Measurements from ENCODE around the gene FSCN2. TPM values are rescaled to one million over a fixed set of nuclear protein-coding genes. Genes with fewer than 3 reads are reported as not detected.

The FSCN2 gene
- total and polyA plus RNA-seq, 9 donors = 1.7 to 4.8 (median 2.6) TPM

DNA sequence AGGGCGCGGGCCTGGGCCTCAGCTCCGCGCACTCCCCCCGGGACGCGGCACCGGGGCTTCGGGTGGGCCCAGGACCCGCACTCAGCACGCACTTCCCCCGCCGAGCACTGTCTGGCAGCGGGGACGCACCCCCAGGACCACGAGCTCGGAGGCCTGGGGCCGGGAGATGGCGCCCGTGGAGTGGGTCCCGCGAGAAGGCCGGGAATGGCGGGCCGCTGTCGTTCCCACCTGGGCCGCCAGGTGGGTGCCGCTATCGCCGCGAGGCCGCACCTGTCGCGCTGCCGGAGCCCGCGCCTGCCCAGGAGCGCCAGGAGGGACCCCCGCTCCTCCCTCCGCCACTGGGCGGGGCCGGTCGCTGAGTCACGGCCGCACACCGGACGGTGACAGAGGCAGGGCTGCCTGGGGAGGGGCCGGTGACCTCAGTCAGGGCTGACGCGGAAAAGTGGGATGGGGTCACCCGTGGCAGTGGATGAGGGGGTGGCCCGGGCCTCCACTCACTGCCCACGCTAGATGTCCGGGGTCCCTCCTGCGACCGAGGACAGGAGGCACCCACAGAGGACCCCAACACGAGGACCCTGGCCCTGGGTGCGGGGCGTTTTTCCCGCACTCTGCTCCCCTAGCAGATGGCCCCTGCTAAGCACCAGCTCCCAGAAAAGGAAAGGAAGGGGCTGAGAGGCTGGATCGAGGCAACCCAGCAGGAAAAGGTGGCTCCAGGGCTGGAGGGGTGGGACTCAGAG, 8.7 kb upstream of the FSCN2 start:
- peaks cover 46% of the 10 kb centered on the region for H3K27me3 ChIP-seq (ENCODE audit: control insufficient read depth, insufficient read depth, low read length)
- no peak for DNase-seq
- no peak overlapping the region for H3K27ac ChIP-seq (ENCODE audit: low read length)
- H3K36me3 ChIP-seq (ENCODE audit: control insufficient read depth, insufficient read depth, low read length) = peaks cover 9% of the 10 kb centered on the region
- peaks cover 61% of the 10 kb centered on the region for H3K4me1 ChIP-seq (ENCODE audit: control insufficient read depth, insufficient read depth, low read length)
- H3K4me3 ChIP-seq (ENCODE audit: low read length) = no peak overlapping the region
- 3% methylated on average over 56 of the region's 61 CpGs for WGBS (ENCODE audit: insufficient coverage)
- H3K9me3 ChIP-seq (replicated peaks; ENCODE audit: control insufficient read depth, low read depth, low read length) = no peaks in the 10 kb centered on the region

DNA sequence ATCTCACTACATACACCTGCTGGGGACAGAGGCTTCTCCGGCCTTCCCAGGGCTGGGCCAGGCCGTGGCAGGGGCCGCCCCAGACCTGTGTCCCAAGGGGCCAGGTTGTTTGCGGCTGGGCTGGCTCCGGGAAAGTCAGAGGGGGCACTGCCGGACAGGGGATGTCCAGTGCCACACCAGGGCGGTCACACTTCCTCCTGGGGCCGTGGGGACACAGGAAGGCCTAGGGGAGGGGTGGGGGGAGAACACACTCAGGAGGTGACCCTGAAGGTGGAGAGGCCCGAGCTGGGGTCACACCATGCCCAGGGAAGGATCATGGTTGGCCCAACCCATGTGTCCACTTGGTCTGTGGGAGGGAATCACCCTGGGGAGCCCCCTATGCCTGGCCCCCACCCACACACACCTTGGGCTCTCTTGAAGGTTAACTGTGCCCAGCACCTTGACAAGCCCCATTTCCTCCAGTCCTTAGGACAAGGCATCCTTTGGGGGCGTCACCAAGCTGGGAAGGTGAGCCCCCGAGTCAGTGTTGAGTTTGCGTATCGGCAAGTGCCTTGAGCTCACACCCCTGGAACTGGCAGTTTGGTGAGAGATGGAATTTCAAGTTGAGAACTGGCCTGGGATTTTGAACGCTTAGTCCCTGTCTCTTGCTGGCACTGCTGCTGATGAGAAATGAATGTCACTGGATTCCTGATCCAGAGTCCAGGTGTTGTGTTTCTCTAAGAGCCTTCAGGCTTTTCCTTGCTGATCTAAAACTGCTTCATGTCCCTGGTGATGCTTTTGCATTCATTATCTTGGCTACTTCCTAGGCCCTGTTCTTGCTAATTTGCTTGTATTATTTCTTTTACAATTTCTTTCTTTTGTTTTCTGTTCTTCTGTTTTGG, 7.9 kb upstream of the FSCN2 start:
- no peak for DNase-seq
- peaks cover 9% of the 10 kb centered on the region for H3K36me3 ChIP-seq (ENCODE audit: control insufficient read depth, insufficient read depth, low read length)

DNA sequence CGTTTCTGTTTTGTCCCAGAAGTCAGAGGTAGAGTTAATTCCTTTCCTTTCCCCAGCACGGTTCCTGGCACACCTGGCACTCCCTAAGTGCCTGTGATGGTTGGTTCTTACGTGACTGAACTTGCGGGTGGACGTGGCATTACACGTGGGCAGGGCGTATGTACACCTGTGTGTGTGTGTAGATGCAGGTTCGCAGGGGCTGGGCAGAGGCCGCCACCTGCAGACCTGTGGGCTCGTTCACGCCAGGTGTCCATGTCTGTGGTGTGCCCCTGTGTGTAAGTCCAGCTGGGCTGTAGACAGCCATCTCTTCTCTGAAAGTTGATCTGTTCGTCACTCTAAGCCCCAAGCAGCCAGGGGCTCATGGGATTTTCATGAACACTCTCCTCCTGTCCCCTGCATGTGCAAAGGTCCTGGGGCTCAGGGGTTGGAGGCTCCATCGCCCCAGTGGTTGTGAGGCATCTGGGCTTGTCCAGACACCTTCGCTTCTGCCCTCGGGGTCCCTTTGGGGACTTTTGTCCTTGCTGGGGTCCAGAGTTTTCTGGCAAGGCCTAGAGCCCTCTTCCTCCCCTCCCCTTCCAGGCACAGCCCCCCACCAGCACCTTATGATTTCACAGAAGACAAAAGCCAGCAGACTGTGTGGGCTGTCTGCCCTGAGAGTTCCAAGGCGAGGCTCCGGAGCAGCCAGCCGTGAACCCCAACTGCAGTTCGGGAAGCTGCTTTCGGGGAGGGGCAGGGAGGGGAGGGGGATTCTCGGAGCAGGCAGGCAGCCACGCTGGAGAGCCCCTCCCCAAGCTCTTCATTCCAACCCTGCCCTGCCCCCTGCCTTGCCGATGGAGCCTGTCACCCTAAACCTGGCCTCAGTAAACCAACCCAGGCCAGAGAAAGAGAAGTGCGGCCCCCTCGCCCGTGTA, 5.4 kb upstream of the FSCN2 start:
- H3K4me3 ChIP-seq (ENCODE audit: low read length) = no peak overlapping the region
- 68% methylated on average over 16 of the region's 26 CpGs for WGBS (ENCODE audit: insufficient coverage)
- peaks cover 51% of the 10 kb centered on the region for H3K4me1 ChIP-seq (ENCODE audit: control insufficient read depth, insufficient read depth, low read length)
- H3K36me3 ChIP-seq (ENCODE audit: control insufficient read depth, insufficient read depth, low read length) = no peaks in the 10 kb centered on the region
- H3K9me3 ChIP-seq (replicated peaks; ENCODE audit: control insufficient read depth, low read depth, low read length) = no peaks in the 10 kb centered on the region
- H3K27ac ChIP-seq (ENCODE audit: low read length) = no peak overlapping the region
- peak; percentile 61 for DNase-seq
- H3K27me3 ChIP-seq (ENCODE audit: control insufficient read depth, insufficient read depth, low read length) = peaks cover 65% of the 10 kb centered on the region

More for the DNA sequence above, 7.9 kb upstream of the FSCN2 start:
- whole genome bisulfite sequencing (ENCODE audit: insufficient coverage) = 45% methylated on average over 8 of the region's 14 CpGs
- peaks cover 49% of the 10 kb centered on the region for H3K27me3 ChIP-seq (ENCODE audit: control insufficient read depth, insufficient read depth, low read length)
- H3K9me3 ChIP-seq (replicated peaks; ENCODE audit: control insufficient read depth, low read depth, low read length) = no peaks in the 10 kb centered on the region
- no peak overlapping the region for H3K27ac ChIP-seq (ENCODE audit: low read length)
- H3K4me1 ChIP-seq (ENCODE audit: control insufficient read depth, insufficient read depth, low read length) = peaks cover 61% of the 10 kb centered on the region
- H3K4me3 ChIP-seq (ENCODE audit: low read length) = no peak overlapping the region

DNA sequence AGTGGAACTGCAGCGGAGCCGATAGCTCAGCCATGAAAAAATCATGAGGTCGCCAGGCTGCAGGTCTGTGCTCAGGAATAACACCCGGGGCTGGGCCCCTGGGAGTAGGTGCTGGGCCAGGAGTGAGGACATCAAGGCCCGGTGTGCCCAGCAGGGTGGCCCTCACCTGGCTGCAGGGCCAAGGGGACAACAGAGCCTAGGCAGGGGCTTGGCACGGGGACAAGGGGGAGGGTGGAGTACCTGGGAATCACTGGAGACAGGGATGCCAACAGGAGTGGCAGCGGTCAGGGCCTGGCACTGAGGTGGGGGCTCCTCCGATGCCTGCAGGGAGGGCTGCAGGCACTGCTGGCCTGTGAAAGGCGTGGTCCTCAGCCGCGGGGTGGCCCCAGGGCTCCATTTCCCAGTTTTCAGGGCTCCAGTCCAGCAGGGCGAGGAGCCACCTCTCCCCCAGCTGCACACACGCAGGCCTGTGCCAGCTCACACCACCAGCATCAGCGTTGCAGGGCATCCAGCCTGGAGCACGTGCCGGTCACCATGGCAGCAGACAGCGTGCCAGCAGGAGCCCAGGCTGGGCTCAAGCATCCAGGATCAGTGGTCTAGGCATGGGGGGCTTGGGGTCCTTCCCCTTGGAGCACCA, 4.7 kb upstream of the FSCN2 start:
- 20% methylated on average over 14 of the region's 17 CpGs for WGBS (ENCODE audit: insufficient coverage)
- Histone ChIP-seq H3K36me3 (ENCODE audit: control insufficient read depth, insufficient read depth, low read length) (no peaks in the 10 kb centered on the region), H3K4me1 (ENCODE audit: control insufficient read depth, insufficient read depth, low read length) (peaks cover 50% of the 10 kb centered on the region), H3K4me3 (ENCODE audit: low read length) (no peak overlapping the region), H3K27ac (ENCODE audit: low read length) (no peak overlapping the region), H3K9me3 (replicated peaks; ENCODE audit: control insufficient read depth, low read depth, low read length) (no peaks in the 10 kb centered on the region), H3K27me3 (ENCODE audit: control insufficient read depth, insufficient read depth, low read length) (peaks cover 65% of the 10 kb centered on the region)
- DNase-seq = peak; percentile 73

DNA sequence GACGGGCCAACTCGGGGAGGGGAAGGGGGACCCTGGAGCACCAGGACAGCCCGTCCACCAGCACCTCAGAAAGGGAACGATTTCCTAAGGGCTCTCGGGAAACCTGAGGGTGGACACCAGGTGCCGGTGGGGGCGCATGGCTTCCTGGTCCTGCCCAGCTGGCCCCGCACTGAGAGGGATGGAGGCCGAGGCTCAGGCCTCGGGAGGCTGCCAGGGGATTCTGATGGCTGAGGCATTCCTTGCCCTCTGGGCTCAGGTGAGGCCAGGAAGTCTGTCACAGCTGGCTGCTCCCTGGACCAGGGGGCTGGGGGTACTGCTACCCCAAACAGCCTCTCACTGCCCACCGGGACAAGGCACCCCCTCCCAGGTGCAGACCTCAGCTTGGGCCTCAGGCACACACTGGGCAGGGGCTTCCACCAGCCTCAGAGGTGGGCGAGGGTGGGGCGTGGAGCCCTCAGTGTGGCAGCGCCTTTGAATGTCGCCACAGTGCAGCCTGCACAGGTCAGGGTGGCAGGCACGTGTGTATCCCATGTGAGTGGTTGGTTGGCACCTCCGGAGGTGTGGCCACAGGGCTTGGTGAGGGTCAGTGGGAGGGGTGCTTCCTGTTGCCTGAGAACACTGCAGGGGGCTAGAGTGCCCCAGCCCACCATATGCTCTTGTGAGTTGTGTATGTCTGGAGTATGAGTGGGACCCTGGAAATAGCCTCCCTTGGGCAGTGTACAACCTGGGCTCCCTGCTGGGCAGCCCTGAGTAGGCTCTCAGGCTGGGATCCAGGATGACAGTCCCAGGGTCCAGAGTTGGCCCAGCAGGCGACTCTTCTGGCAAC, 3.9 kb upstream of the FSCN2 start:
- Histone ChIP-seq H3K4me1 (ENCODE audit: control insufficient read depth, insufficient read depth, low read length) (peaks cover 43% of the 10 kb centered on the region), H3K27ac (ENCODE audit: low read length) (no peak overlapping the region), H3K4me3 (ENCODE audit: low read length) (no peak overlapping the region), H3K27me3 (ENCODE audit: control insufficient read depth, insufficient read depth, low read length) (peaks cover 68% of the 10 kb centered on the region), H3K36me3 (ENCODE audit: control insufficient read depth, insufficient read depth, low read length) (no peaks in the 10 kb centered on the region), H3K9me3 (replicated peaks; ENCODE audit: control insufficient read depth, low read depth, low read length) (no peaks in the 10 kb centered on the region)
- WGBS (ENCODE audit: insufficient coverage) = 79% methylated on average over 16 of the region's 18 CpGs
- no peak for DNase-seq

DNA sequence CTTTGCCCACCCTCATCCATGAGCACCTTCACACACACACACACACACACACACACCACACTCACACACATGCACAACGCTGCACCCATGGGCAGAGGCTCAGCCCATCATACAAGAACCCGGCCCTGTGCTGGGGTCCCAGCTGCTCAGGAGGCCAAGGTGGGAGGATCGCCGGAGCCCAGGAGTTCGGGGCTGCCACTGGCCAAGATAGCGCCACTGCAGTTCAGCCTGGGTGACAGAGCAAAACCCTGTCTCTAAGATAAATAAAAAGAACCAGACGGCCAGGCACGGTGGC, 3.4 kb upstream of the FSCN2 start:
- H3K4me1 ChIP-seq (ENCODE audit: control insufficient read depth, insufficient read depth, low read length) = peaks cover 38% of the 10 kb centered on the region
- no peak overlapping the region for H3K27ac ChIP-seq (ENCODE audit: low read length)
- no peaks in the 10 kb centered on the region for H3K9me3 ChIP-seq (replicated peaks; ENCODE audit: control insufficient read depth, low read depth, low read length)
- H3K4me3 ChIP-seq (ENCODE audit: low read length) = no peak overlapping the region
- no peak for DNase-seq
- peaks cover 66% of the 10 kb centered on the region for H3K27me3 ChIP-seq (ENCODE audit: control insufficient read depth, insufficient read depth, low read length)
- H3K36me3 ChIP-seq (ENCODE audit: control insufficient read depth, insufficient read depth, low read length) = no peaks in the 10 kb centered on the region
- 80% methylated on average over 8 of the region's 8 CpGs for WGBS (ENCODE audit: insufficient coverage)

GRCh38 chr17:81526662-81527571, 1.3 kb upstream of the FSCN2 start:
- no peak for DNase-seq
- peaks cover 35% of the 10 kb centered on the region for H3K4me1 ChIP-seq (ENCODE audit: control insufficient read depth, insufficient read depth, low read length)
- H3K27ac ChIP-seq (ENCODE audit: low read length) = no peak overlapping the region
- H3K36me3 ChIP-seq (ENCODE audit: control insufficient read depth, insufficient read depth, low read length) = no peaks in the 10 kb centered on the region
- H3K4me3 ChIP-seq (ENCODE audit: low read length) = no peak overlapping the region
- H3K9me3 ChIP-seq (replicated peaks; ENCODE audit: control insufficient read depth, low read depth, low read length) = no peaks in the 10 kb centered on the region
- 79% methylated on average over 20 of the region's 21 CpGs for WGBS (ENCODE audit: insufficient coverage)
- H3K27me3 ChIP-seq (ENCODE audit: control insufficient read depth, insufficient read depth, low read length) = peaks cover 54% of the 10 kb centered on the region

DNA sequence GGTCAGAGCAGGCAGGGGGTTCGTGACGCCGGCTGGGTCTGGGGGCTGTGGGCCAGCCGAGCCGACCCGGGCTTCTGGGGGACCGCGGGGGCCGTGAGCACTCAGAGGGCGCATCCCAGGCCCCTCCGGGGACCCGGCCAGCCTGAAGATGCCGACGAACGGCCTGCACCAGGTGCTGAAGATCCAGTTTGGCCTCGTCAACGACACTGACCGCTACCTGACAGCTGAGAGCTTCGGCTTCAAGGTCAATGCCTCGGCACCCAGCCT, 140 bp downstream of the FSCN2 start:
- H3K36me3 ChIP-seq (ENCODE audit: control insufficient read depth, insufficient read depth, low read length) = no peaks in the 10 kb centered on the region
- no peak overlapping the region for H3K27ac ChIP-seq (ENCODE audit: low read length)
- H3K9me3 ChIP-seq (replicated peaks; ENCODE audit: control insufficient read depth, low read depth, low read length) = no peaks in the 10 kb centered on the region
- H3K27me3 ChIP-seq (ENCODE audit: control insufficient read depth, insufficient read depth, low read length) = peaks cover 49% of the 10 kb centered on the region
- WGBS (ENCODE audit: insufficient coverage) = 50% methylated on average over 20 of the region's 20 CpGs
- H3K4me1 ChIP-seq (ENCODE audit: control insufficient read depth, insufficient read depth, low read length) = peaks cover 29% of the 10 kb centered on the region
- DNase-seq = no peak
- no peak overlapping the region for H3K4me3 ChIP-seq (ENCODE audit: low read length)

Measured in muscle of leg (tissue), 11 donors.